Stimulated activated CD4-positive, alpha-beta T cell treated with anti-CD3 and anti-CD28 coated beads, Interleukin-15, amount 100 ng/mL, for 48 hours (primary cell): ENCODE data around the gene TRPV3.

Experiments
- DNase-seq, 2 donors: peaks; one replicate each; pipeline ENCODE4 v3.0.0-alpha.2; 2020; ENCODE audit warnings: low read depth in 2 of 2

The TRPV3 gene

GRCh38 chr17:3546521-3546920, 11.1 kb downstream of the TRPV3 start:
- no peak for DNase-seq

- DNase-seq = no peak
These were observed 12.5 kb downstream of the TRPV3 start for GRCh38 chr17:3545151-3545550.

- no peak for DNase-seq
These were observed 13.2 kb downstream of the TRPV3 start for GRCh38 chr17:3544365-3544764.

DNA sequence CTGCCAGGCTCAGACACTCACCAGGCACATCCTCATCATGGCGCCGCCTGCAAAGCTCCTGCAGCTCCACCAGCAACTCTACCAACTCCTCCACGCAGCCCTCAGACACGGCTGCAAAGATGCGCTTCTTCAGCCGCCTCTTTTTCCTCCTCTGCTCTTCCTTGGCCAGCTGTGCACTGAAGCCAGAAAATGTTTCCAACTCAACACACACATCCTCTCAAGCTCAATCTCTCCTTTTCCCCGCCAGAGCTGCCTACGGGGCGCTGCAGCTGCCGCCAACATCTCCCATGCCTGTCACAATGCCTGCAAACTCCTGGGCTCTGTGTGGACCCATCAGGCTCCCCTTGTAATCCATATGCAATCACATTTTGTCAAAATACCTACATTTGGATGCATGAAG, 14.2 kb downstream of the TRPV3 start:
- DNase-seq = no peak

- no peak for DNase-seq
These were observed 15.1 kb downstream of the TRPV3 start for GRCh38 chr17:3542410-3543088.

DNA sequence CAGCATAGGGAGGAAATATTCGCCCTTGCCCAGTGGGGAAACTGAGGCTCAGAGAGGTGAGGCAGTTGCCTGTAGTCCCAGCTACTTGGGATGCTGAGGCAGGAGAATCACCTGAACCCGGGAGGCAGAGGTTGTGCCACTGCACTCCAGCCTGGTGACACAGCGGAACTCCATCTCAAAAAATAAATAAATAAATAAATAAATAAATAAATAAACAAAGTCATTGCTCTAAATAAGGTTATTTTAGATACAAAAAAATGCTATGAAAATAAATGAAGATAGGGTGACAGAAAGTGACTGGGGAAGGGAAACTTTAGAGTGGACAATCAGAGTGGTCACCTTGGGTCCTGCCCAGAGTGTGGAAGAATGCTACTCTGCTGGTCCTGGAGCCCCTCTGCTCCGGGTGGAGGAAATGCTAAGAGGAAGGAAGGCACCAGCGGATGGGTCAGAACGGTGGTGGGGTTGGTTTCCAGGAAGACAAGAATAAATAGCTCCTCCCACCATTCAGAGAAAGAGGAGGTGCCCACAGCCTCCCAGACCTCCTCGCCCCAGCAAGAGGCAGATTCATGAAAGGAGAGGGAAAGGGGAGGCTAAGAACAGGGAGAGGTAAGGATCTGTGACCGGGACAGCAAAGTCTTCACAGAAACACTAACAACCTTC, 17.6 kb downstream of the TRPV3 start:
- no peak for DNase-seq

DNA sequence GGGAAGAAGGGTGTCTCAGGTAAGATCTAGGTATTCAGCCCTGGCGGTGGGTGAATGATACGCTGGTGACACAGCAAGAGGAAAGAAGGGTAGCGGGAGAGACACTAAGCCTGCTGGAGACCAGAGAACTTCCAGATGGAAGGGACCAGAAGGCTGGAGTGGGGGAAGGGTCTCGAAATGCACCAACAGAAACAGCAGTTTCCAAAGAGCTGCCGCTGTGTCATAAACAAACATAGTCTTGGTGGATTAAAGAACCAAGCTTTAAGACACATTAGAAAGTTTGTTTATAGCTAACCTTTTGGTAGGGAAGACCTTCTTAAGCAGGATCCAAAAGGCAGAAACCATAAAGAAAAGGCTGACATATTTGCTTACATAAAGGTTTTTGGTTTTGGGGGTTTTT, 20.9 kb downstream of the TRPV3 start:
- no peak for DNase-seq

DNA sequence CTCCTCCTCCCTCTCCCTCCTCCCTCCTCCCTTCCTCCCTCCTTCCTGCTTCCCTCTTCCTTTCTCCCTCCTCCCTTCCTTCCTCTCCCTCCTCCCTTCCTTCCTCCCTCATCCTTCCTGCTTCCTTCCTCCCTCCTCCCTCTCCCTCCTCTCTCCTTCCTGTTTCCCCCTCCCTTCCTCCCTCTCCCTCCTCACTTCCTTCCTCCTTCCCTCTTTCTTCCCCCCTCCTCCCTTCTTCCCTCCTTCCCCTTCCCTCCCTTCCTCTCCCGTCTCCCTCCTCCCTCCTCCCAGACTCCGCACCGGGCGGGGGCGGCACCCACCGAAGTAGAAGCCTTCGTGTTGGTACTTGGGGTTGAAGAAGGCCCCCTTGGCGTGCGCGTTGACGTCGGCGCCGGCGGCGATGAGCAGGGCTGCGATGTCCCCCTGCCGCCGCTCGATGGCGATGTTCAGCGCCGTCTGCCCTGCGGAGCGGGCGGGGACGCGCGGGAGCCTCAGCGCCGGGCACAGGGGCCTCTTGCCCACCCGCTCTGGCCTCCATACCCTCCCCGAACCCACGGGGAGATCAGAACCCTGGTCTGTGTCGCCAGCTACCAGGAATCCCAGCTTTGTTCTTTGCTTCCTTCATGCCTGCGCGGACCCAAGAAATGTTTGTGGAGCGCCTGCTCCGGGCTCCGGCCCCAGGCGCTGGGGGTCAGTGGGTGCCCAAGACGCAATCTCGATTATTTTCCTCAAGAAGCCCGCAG, 22.2 kb downstream of the TRPV3 start:
- peak; percentile 41 to 44 for DNase-seq

- DNase-seq = no peak
These were observed 22.7 kb downstream of the TRPV3 start for GRCh38 chr17:3534881-3535252.

DNA sequence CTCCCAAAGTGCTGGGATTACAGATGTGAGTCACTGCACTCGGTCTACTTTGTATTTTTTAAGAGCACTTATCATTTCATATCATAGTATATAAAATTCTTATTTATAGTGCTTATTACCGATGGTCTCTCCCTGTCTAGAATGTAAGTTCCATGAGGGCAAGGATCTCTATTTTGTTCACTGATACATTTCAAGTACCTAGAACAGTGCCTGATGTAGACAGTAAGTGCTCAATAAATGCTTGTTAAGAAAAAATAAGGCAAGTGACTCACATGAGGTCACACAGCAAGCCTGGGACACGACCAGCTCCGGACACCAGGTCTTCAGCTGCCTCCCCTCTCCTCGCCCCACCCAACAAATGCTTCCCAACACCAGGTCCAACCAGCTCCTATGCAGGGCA, 23.9 kb downstream of the TRPV3 start:
- no peak for DNase-seq

- no peak for DNase-seq
These were observed 24.8 kb downstream of the TRPV3 start for GRCh38 chr17:3532859-3533142.

DNA sequence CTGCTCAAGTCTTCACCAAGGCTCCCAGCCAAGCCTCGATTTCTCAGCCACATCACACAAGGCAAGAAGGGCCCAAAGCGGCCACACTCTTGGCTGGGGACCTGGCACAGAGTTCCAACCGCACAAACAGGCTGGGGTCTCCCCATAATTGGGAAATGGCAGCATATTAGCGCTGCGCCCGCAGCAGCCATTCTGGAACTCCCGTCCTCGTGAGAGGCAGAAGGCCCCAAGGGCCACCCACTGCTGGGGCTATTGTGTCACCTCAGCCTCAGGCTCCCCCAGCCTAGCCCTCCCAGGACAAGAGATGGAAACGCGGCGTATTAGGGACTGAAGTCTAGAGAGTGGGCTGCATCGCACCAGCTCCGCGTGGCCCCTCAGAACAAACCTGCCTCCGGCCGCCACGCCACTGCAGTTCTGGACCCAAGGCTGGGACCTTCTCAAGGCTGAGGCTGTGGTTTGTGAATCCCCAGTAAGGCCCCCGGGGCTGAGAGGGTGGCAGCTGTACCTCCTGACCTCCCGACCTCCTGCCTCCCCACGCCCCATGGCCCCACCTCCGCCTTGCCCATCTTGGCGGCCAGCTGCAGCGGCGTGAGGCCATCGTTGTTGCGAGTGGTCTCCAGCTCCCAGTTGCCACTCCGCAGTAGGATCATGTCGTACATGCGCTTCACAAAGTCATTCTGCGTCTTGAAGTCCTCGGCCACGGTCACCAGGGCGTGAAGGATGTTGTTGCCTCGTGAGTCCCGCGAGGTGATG, 25.3 kb downstream of the TRPV3 start:
- DNase-seq = no peak

- no peak for DNase-seq
These were observed 26.1 kb downstream of the TRPV3 start for GRCh38 chr17:3531266-3532101.

GRCh38 chr17:3529817-3530741, 27.5 kb downstream of the TRPV3 start:
- no peak for DNase-seq

GRCh38 chr17:3528880-3529511, 28.6 kb downstream of the TRPV3 start:
- no peak for DNase-seq

- no peak for DNase-seq
These were observed 29.2 kb downstream of the TRPV3 start for GRCh38 chr17:3528403-3528851.

DNA sequence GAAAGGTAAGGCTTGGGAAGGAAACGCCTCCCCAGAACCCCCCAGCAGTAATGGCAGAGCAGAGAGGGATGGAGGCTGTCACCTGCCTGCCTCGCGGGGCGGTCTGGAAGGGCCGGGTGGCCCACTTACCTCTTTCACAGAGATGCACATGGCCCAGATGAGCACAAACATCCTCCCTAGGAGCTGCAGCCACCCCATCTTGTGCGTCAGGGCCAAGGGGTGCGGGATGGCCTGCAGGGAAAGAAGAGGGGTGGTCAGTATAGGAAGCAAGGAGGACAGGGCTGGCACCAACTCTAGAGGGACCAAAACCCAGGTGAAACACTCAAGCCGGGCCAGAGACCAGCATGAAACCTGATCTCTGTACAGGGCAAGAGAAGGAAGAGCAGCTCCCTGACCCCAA, 29.7 kb downstream of the TRPV3 start:
- DNase-seq = no peak

- no peak for DNase-seq
These were observed 30.1 kb downstream of the TRPV3 start for GRCh38 chr17:3527468-3527867.

DNA sequence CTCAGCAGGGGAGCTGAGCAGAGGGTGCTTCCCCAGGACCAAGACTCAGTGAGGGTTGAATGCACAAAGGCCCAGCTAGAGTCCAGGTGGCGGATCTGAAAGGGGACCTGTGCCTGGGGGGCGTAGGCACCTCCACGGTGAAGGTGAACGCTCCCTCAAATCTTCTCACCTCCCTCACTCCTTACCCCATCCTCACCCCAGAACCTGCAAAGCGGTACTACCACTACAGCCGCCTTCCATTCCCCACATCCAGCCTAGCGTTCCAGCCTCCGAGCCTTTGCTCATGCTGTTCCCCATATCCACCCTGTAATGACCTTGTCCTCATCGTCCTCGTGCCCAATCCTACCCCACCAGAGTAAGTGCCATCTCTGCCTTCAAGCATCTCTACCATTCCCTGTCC, 30.6 kb downstream of the TRPV3 start:
- no peak for DNase-seq

DNA sequence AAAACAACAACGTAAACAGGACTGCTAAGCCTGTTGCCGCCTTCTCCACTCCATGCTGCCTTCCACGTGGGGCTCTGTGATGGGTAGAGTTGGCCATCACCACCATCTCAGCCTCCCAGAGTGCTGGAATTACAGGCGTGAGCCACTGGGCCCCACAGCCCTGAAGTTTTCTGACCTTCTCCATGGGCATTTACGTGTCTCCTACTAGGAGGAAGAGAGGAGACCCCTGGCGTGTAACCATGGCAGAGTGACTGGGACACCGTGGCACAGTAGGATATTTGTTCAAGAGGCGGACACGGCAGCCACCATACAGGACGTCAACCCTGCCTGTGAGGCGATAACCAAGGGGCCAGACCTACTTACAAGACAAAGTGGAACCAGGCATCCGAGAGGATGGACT, 31.1 kb downstream of the TRPV3 start:
- no peak for DNase-seq
